GM21825 (cell line): ENCODE data around the gene CDKAL1.
"Not testable (repeated sequence)": the region's sequence is repeated elsewhere in the genome, so short reads cannot be mapped to it uniquely, and the experiment has no call there.

Experiments used
- ATAC-seq: cut with Tn5 transposase; IDR thresholded peaks from one replicate; pipeline ENCODE4 v1.9.1; 2021; ENCODE audit warnings: mild to moderate bottlenecking, moderate library complexity; ENCODE audit not compliant: unreplicated experiment

Gene CDKAL1

DNA sequence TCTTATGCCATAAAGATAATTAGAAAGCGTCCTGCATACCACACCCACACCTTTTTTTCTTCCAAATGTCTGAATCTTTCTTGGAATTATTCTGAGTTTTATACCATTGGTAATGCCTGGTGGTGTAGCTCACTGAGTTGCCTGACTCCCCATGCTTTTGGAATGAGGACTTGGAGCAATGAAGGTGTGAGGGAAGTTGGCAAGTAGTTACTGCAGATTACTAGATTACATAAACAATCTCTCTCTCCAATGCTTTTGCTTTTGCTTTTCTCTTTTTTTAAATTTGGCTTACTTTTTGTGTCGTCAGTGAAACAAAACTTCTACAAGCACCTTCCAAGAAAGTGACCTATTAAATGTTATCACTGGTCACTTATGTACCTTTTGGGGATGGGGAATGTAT is 653.2 kb downstream of the CDKAL1 start:
- no peak for ATAC-seq

DNA sequence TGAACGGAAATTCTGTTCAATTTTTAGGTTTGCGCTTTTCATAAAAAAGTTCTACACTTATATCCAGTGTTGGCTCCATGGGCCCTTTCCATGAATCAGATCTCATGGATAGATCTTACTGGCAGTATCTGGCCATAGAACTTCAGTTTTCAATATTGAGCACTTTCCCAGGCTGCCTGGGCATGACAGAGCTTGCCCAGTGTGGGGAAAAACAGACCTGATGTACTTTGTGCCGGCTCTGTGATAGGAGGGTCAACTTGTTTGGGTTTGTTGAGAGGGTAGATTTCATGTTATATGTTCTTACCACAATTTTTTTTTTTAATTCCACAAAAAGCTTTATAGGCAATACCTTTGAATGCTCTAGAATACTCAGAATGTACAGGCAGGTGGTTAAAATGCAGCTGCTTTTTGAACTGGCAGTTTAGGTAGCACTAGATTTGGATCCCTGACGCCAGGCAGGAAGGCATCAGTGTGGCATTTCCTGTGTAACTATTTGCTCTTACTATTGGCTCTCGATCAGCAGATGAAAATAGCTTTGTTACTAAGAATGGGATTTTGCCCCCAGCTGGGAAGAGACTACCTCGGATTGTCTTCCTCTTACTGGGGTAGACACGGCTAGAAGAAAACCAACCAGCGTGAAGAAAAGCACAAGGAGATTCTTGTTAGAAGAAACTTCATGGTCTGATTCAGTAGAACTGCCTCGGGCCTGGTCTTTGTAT is 654.4 kb downstream of the CDKAL1 start:
- ATAC-seq, result peak; percentile 58

DNA sequence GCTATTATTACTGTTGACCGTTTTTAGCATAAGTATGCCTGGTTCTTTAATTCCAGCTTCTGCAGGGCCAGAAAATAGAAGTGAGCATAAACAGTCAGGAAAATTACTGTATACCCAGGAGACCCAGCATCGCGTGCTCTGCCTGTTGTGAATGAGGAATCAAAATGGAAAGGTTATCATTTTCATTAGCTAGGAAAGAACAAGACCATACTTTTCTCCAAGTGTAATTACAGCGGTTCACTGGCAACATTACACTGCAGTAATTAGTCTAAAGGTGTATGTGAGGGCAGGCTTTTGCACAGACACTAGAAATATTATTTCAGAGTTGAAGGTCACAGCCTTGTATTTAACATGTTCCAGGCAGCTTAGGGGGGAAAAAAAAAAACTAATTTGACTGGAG is 655.5 kb downstream of the CDKAL1 start:
- ATAC-seq, result no peak

DNA sequence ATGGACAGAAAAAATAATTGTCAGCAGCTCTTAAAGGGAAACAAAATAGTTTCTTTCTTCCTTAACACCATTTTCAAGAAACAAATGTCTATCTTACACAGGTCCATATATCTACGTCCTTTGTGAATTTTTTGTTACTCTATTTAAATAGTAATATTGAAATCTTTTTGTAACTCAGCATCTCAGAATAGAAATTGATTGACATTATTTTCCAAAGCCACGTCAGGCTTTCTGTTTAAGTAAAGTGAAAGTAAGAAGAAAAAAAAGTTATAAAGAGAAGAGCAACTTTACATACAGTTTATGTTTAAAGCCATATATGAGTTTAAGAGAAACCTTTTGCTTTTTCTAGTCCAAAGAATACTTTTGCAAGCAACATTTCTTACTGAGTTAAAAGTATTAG is 656.4 kb downstream of the CDKAL1 start:
- ATAC-seq, result no peak

DNA sequence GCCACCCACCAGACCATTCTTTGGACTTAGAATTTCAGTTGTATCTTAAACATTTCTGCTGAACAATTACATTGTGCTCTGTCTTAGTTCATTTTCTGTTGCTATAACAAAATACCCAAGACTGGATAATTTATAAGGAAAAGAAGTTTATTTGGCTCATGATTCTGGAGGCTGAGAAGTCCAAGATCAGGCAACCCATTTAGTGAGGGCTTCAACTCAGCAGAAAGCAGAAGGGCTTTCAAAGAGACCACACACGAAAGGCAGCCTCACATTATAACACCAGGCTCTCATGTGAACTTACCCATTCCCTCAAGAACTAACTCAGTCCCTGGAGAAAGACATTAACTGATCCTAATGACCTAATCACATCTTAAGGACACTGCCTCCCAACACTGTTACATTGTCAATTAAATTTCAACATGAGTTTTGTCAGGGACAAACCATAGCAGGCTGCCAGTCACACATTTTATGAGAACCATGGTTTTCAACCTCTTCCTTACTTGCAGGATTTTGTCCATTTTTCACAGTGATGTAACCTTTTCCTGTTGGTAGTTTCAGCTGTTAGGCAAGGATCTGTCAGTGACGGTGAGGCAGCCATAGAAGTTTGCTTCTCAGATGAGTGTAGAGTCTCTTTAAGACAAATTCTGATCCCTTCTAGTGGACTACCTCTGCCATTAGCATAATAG is 659.7 kb downstream of the CDKAL1 start:
- no peak for ATAC-seq

DNA sequence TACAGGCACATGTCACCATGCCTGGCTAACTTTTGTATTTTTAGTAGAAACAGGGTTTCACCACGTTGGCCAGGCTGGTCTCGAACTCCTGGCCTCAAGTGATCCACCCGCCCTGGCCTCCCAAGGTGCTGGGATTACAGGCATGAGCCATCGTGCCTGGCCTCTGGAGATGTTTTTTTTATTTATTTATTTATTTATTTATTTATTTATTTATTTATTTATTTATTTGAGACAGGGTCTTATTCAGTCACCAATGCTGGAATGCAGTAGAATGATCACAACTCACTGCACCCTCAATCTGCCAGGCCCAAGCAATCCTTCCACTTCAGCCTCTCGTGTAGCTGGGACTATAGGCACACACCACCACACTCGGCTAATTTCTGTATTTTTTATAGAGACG is 661.0 kb downstream of the CDKAL1 start:
- not testable (repeated sequence) for ATAC-seq

DNA sequence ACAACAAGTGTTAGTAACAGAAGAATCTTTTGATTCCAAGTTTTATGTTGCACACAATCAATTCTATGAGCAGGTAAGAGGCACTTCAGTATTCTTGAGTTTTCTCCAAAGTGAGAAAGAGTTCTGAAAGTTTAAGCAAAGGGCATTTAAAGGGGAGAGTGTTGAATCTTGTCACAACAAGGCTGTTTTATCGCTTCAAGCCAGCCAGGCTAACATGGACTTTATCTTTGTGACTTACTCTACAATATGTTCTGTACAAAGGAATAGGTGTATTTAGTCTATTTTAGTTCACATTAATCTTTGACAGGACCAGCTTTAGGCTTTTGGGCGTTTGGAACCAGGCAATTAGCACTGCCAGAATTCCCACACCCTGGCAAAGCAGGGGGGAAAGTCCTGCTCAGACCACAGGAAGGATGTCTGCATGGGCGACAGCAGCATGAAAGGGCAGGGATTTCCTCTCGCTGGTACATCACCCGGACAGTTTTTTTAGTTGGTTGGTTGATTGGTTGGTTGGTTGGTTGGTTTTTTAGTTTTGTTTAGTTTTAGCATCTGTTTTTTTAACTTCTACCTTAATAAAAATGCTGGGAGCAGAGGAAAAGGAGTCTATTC is 663.9 kb downstream of the CDKAL1 start:
- ATAC-seq, result no peak

DNA sequence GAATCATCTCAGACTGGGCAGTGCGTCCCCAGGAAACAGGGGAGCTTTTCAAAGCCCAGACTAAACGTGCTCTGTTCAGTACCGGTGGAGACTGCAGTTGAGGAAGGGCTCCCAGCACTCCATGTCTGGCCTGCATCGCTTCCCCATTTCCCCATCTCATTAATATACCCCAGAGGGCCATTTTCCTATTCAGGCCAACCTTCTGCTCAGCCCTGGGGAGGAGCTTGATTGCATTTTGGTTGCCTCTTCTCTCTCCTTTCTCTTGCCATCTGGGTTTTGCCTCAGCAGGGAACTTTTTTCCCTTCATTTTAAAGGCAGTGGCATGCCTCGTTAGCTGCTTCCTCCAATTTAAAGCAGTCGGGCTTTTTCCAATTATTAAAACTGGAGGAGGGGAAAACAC is 665.0 kb downstream of the CDKAL1 start:
- ATAC-seq, result no peak

DNA sequence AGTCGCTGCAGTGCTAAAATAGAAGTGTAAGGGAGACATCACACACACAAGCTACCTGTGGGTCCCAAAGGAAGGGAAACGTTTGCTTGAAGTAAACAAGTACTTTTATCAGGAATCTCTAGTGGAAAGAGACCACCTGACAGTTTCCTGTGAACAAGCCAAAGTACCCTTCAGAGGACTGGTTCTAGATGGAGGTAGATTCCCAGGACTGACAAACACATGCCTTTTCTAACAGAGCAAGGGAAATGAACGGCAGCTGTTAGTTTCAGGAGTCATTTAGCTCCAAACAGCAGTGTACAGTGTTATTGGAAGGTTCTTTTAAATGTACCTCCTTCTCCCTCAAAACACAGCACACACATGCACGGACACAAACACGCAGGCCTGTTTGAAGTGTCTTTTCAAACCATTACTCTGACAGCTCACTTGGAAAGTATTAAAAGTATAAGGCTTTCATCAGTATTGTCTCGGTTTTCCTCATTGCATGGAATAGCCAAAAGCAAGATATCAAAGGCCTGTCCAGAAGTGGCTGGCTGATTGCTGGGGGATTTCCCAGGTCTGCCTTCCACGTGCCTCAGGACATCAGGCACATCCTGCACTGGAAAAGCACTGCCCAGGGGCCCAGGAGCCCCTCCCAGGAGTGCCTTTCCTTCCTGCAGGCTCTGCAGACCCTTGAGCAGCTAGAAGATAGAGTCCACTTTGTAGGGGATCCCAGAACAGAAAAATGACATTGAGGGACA is 666.0 kb downstream of the CDKAL1 start:
- no peak for ATAC-seq

DNA sequence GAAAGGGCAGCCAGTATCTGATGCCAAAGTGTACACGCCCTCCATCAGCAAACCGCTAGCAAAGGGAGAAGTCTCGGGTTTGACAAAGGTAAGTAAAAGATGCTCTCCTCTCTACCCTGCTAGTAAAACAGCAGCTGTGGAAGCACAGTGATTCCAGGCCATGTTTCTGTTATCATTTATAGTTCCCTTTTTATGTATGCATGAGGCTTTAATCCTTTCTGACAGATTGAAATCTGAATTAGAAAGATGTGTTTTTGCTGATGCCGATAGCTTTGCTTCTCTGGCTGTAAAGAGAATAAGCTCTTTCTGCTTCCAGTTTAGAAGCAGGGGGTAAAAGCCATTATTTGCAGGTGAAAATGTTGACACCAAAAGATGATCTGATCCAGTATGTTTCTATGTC is 666.9 kb downstream of the CDKAL1 start:
- no peak for ATAC-seq

DNA sequence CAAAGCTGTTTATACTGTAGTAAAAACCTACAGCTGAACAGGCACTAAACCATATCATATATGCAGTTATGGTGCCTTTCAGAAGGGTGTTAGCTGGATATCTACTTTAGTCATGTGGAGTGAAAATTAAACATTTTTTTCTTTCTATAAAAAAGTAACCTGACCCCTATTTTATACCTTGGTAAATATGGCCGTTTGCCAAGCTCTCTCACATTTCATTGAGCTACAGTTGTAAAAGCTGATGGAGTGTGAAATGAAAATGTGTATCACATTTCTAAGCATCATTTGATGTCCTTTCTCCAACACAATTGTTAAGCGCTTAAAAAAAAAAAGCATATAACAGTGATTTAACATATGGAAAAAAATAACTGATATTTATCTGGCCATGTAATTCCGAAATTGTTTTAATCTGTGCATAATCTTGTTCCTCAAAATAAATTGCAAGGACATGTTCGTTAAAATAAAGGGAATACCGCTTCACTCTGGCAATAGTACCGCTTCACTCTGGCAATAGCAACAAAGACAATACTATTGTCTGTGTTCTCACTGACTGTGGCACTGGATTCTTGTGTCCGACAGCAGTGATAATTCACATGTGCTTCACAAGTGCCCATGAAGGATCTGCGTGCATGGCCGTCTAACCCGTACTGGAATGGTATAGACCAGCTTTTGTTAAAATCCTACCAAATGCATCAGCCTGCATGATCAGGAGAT is 667.5 kb downstream of the CDKAL1 start:
- ATAC-seq, result no peak

DNA sequence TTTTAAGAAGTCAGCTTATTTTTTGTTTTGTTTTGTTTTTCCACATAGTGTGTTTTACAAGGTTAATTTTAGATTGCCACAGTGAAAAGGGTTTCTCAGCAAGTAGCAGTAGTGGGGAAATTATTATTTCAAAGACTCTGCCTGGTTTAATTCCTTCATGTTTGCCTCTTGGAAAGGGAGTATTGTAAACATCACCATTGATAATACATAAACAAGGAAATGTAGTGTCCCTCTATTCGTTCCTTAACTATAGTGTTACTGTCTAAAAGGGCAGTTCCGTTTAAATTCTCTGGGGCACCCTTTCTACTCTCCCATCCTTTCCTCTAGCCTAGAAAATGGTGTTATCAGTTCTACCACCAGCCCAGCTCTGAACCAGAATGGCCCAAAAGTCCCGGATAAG is 668.3 kb downstream of the CDKAL1 start:
- no peak for ATAC-seq

DNA sequence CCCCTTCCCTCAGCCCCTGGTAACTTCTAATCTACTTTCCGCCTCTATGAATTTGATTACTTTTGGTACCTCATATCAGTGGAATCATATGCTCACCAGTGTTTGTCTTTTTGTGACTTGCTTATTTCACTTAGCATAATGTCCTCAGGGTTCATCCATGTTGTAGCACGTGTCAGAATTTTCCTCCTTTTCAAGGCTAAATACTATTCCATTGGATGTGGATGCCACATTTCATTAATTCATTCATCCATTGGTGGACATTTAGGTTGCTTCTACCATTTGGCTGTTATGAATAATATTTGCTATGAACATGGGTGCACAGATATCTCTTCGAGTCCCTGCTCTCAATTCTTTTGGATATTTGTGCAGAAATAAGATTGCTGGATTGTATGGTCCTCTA is 670.7 kb downstream of the CDKAL1 start:
- ATAC-seq, result no peak

DNA sequence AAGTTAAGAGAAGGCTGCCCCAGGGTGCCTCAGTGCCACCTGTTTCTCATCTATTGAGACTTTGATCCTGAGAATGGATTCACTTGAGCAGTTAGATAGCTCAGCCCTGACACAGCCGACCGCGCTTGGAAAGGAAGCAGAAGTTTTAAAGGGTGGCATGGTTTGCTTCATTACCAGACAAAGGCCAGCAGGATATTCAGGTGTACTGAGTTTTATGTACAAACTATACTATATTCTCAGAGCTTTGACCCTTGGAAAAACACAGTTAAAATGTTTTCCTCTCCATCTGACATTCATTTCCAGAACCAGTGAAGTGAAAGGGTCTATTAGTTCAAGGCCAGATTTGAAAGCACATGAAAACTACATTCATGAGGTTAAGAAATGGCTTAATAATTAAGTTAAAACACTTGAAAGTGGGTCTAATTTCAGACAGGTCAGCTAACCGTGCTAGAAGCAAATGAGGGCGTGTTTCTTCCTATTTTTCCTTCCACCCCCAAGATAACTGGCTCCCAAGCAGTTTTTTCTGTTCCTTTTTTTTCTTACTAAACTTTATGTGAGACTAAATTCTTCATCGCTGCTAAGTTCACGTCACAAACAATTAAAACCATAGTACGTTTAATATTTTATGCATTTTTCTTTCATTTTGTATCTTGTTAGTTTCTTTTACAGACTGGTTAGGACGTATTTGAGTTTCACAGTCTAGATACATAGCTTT is 674.0 kb downstream of the CDKAL1 start:
- ATAC-seq, result peak; percentile 54

DNA sequence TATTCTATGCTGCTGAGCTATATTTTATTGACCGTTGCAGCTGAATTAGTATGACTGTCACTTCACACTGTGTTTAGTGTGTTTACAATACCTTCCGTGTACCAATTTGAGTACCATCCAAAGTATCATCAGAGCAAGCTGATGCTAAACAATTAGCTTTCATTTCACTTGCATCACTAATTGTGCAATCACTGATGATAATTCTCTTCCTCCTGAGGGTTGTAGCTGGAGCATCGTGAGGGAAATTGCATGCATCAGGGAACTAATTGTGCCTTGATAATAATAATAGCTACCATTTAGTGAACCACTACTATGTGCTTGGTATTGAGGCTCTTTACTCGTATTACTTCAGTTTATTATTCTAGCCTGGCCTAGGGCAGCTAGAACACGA is 674.5 kb downstream of the CDKAL1 start:
- ATAC-seq, result no peak

DNA sequence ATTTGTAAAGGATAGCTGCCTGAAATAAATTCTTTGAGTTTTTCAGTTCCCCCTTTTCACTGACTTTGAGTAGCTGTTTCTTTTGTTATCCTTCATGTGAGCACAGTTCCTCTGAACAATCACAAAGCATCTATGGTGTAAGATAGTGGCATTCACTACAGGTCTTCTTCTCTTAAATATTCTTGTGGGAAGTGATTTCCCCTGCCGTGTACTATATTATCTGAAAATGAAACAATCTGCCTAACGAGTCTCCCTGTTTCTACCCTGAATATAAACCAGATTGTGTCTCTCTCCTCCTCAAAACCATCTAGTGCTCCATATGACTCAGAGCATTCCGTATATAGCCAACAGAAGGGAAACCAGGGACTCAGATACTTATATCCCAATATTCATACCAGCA is 679.2 kb downstream of the CDKAL1 start:
- peak; percentile 64 for ATAC-seq

DNA sequence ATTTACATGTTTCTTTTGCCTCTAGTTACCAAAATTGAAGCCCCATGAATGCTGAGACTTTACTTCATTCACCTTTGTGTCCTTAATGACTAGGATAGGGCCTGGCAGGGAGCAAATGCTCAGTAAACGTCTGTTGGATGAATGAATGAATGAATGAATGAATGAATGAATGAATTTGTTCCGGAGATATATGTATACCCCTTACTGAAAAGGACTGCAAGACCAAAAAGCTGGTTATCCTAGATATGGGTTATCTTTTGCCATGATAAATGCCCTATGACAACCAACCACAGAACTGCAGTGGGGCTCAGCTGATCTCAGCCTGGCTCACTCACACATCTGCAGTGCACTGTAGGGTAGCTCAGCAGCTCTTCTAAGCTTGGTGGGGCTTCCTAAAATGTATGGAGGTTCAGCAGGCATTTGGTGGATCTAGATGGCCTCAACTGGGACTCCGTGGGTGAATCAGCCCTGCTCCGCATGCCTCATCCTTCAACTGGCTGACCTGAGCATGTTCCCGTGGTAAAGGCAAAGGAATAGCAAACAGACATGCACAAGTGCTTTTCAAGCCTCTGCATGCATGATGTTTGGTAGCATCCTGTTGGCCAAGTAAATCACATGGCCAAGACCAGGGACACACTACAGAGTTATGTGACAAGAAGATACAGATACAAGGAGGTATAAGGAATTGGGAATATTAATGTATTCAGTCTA is 680.6 kb downstream of the CDKAL1 start:
- ATAC-seq, result no peak

DNA sequence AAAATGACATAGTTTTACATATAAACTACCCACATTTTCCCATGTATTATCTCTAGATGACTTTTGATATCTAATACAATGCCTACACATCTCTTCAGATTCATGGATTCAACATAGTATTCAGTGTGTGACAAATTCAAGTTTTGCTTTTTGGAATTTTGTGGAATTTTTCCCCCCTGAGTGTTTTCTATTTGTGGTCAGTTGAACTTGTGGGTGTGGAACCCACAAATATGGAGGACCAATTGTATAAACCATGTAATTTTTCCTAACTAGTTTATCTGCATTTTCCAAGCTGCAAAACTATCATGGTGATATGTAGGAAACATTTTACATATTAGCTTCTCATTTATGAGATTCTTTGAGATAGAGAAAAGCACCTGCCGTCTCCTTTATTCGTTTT is 685.0 kb downstream of the CDKAL1 start:
- ATAC-seq, result no peak

DNA sequence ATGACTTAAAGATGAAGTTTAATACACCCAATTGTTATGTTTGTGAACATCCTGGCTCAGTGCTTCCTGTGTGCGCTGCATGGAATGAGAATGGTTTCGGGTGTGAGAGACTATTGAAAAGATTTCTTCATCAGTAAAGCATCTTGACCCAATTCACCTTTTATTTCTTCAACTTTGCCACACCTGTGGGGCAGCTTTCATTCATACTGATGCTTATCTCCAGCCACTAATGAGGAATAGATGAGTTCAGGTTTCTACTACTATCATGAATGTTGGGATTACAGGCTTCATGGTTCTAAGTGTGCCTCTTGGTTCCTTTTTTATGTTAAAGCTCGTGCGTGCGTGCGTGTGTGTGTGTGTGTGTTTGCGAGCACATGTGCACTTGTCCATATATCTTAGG is 685.6 kb downstream of the CDKAL1 start:
- no peak for ATAC-seq
